AG04450 (cell line): ENCODE results near the gene RRAS2. TPM values are rescaled to one million over a fixed set of nuclear protein-coding genes. Genes with fewer than 3 reads are reported as not detected.
"Not testable (repeated sequence)": the region's sequence is repeated elsewhere in the genome, so short reads cannot be mapped to it uniquely, and the experiment has no call there.

Experiments used
- CTCF ChIA-PET: fragments of 300-600, 350-600 bp; formaldehyde crosslinking; extraction: SDS; loops from one replicate; lab custom pipeline; 2022; ENCODE audit warnings: antibody characterized with exemption, inconsistent platforms; lab: Charles Lee
- POLR2A ChIA-PET: fragments of 350-600 bp; formaldehyde crosslinking; extraction: SDS; loops from one replicate; lab custom pipeline; 2021; ENCODE audit warnings: antibody characterized with exemption, inconsistent platforms; lab: Yijun Ruan, JAX
- DNase-seq: peaks from one replicate; pipeline ENCODE4 v3.0.0-alpha.2; 2011; ENCODE audit warnings: low read depth, low spot score
- H3K27ac ChIP-seq: one replicate; pipeline ENCODE4 v1.5.1; 2012; ENCODE audit warnings: low read depth, low read length, control low read depth
- H3K27me3 ChIP-seq: one replicate; pipeline ENCODE4 v1.6.0; 2012; ENCODE audit warnings: low read length; ENCODE audit not compliant: control insufficient read depth, insufficient read depth
- H3K4me3 ChIP-seq: 2 replicates; pipeline ENCODE4 v1.5.1; 2011; ENCODE audit warnings: mild to moderate bottlenecking, low read depth, low read length, control low read depth
- H3K9me3 ChIP-seq: 2 replicates; pipeline ENCODE4 v1.5.1; 2012; ENCODE audit warnings: low read length; ENCODE audit not compliant: control insufficient read depth, insufficient read depth
- polyA minus RNA-seq: library from RNA; depleted of rRNA, polyadenylated mRNA; stranded (reverse); fragments of >200 nt; gene quantifications from 2 replicates; pipeline ENCODE4 v1.2.3, GENCODE V29; 2011; rRNA and poly(A)+ RNA removed
- polyA plus RNA-seq: library from polyadenylated mRNA; depleted of rRNA; stranded (reverse); fragments of >200 nt; gene quantifications from 2 replicates; pipeline ENCODE4 v1.2.3, GENCODE V29; 2011; rRNA removed
- TF ChIP-seq, protein P1 (sequence below): IDR thresholded peaks from 2 replicates; pipeline ENCODE4 v1.5.1; 2011; ENCODE audit warnings: low read depth, low read length, control low read depth, inconsistent platforms

The RRAS2 gene
- polyA plus RNA-seq (74.5 and 95.8 TPM in 2 replicates), polyA minus RNA-seq (21.8 and 45.0 TPM in 2 replicates)

DNA sequence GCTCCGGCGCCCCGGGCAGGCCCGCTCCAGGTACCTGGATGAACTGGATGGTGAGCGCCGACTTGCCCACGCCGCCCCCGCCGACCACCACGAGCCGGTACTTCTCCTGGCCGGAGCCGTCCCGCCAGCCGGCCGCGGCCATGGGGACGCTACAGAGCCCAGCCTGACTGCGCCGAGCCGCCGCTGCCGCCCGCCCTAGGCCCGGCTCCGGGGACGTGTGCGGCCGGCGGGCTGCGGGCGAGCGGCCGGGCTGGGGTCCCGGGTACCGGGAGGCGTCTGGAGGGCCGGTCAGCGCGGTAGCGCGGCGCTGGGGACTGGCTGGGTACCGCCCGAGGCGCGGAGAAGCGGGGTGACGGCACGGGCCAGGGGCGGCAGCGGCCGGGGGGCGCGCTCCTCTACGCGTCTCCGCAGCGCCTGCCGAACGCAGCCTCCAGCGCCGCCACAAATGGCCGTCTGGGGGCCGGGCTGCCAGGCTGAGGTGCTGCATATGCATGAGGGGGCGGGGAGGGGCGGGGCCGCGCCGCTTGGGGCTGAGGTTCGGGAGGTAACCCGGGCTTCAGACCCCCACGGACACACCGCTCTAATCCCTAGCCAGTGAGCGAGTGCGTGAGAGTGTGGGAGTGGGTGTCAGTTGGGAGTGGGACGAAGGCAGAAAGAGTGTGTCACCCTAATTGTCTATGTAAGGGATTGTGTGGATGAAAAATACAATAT lies at the start of gene RRAS2:
RRAS2 (minus strand) TSS at position 455 of the 711 bp plus-strand sequence; CDS start at position 142, 313 bp downstream.
- ChIA-PET CTCF (interaction anchor here (0.8 to 1.8 kb wide), 4 partner anchors 13 to 96 kb away, joined by 3 to 21 read pairs (median 4); no protein-coding TSS in a partner anchor), POLR2A (interaction anchor here (1.0 to 1.8 kb wide), 6 partner anchors 12 to 97 kb away, joined by 3 to 27 read pairs (median 4); no protein-coding TSS in a partner anchor)
- peak within 1 kb of the TSS; percentile 57 for H3K27ac ChIP-seq
- H3K27me3 ChIP-seq: no peaks in the 10 kb centered on the region
- peak within 1 kb of the TSS; percentile 82 for H3K4me3 ChIP-seq
- H3K9me3 ChIP-seq: no peaks in the 10 kb centered on the region; the same call in 1 of the 2 replicates
- TF ChIP-seq, protein P1, sequence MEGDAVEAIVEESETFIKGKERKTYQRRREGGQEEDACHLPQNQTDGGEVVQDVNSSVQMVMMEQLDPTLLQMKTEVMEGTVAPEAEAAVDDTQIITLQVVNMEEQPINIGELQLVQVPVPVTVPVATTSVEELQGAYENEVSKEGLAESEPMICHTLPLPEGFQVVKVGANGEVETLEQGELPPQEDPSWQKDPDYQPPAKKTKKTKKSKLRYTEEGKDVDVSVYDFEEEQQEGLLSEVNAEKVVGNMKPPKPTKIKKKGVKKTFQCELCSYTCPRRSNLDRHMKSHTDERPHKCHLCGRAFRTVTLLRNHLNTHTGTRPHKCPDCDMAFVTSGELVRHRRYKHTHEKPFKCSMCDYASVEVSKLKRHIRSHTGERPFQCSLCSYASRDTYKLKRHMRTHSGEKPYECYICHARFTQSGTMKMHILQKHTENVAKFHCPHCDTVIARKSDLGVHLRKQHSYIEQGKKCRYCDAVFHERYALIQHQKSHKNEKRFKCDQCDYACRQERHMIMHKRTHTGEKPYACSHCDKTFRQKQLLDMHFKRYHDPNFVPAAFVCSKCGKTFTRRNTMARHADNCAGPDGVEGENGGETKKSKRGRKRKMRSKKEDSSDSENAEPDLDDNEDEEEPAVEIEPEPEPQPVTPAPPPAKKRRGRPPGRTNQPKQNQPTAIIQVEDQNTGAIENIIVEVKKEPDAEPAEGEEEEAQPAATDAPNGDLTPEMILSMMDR: no peak
- DNase-seq: no peak

DNA sequence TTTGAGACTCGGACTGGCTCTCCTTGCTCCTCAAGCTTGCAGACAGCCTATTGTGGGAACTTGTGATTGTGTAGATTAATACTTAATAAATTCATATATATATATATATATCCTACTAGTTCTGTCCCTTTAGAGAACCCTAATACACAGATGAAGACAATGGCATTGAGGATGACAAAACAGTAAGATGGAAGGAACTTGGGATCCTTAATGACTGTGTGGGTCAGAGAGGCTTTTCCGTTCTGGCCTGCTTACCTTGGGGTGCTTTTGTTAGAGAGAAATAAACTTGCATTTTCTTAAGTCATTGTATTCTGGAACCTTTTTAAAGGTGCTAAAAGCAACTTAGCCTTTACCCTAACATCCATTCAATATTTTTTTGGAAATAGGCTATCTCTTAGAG lies 49.6 kb upstream of the RRAS2 start:
- ChIA-PET POLR2A (interaction anchor here (0.6 kb wide), 1 partner anchor 1117 kb away, joined by 3 read pairs; no protein-coding TSS in a partner anchor), CTCF (no interaction called here)
- Histone ChIP-seq H3K4me3 (no peak overlapping the region), H3K27me3 (no peaks in the 10 kb centered on the region), H3K27ac (no peak overlapping the region), H3K9me3 (no peaks in the 10 kb centered on the region)
- TF ChIP-seq, protein P1: no peak
- DNase-seq: no peak

DNA sequence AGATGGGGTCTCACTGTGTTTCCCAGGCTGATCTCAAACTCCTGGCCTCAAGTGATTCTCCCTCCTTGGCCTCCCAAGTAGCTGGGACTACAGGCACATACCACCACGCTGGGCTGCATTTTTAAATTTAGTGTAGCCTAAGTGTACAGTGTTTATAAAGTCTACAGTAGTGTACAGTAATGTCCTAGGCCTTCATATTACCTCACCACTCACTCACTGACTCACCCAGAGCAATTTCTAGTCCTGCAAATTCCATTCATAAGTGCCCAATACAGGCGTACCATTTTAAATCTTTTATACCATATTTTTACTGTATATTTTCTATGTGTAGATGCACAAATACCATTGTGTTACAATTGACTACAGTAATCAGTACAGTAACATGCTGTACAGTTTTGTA lies 47.1 kb upstream of the RRAS2 start:
- H3K9me3 ChIP-seq, H3K27ac ChIP-seq, DNase-seq, POLR2A ChIA-PET, H3K27me3 ChIP-seq, H3K4me3 ChIP-seq, CTCF ChIA-PET: not testable (repeated sequence)

DNA sequence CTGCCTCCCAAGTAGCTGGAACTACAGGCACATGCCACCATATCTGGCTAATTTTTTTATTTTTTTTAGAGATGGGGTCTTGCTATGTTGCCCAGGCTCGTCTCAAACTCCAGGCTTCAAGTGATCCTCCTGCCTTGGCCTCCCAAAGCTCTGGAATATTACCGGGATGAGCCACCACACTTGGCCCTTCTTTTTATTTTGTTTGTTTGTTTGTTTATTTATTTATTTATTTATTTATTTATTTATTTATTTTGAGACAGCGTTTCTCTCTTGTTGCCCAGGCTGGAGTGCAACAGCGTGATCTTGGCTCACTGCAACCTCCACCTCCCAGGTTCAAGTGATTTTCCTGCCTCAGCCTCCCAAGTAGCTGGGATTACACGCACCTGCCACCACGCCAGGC lies 44.5 kb upstream of the RRAS2 start:
- POLR2A ChIA-PET, H3K9me3 ChIP-seq, H3K27me3 ChIP-seq, H3K4me3 ChIP-seq, H3K27ac ChIP-seq, DNase-seq, CTCF ChIA-PET: not testable (repeated sequence)

DNA sequence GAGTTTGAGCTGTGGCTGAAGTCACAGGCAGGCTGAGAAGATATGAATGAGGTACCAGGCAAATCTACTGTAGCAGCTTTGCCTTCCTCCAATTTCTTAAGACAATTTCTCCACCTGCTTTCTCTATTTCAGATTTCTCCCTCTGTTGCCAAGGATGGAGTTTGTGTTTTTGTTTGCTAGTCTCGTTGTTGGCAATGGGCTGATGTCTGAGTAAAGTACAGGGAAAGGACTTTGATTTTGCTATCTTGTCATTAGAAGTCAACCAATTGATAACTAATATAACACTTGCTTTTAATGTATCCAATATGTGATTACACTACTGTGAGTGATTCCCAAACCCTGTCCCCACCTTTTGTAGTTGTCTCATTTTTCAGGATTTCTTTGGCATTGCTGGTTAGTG lies 40.1 kb upstream of the RRAS2 start:
- ChIA-PET CTCF (no interaction called here), POLR2A (no interaction called here)
- TF ChIP-seq, protein P1: no peak
- Histone ChIP-seq H3K4me3 (no peak overlapping the region), H3K27ac (no peak overlapping the region), H3K27me3 (no peaks in the 10 kb centered on the region), H3K9me3 (no peaks in the 10 kb centered on the region)
- DNase-seq: no peak

DNA sequence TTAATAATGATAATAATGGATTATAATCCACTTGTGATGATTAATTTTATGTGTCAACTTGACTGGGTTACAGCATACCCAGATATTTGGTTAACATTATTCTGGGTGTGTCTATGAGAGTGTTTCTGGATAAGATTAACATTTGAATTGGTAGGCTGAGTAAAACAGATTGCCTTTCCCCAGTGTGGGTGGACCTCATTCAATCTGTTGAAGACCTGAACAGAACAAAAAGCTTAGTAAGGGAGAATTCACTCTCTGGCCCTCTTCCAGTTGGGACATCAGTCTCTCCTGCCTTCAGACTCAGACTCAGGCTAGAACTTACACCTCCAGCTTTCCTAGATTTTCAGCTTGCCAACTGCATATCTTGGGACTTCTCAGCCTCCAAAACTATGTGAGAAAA lies 37.3 kb upstream of the RRAS2 start:
- TF ChIP-seq, protein P1: no peak
- ChIA-PET POLR2A (no interaction called here), CTCF (interaction anchor here (1.2 kb wide), 1 partner anchor 59 kb away, joined by 4 read pairs; no protein-coding TSS in a partner anchor)
- no peaks in the 10 kb centered on the region for H3K27me3 ChIP-seq
- H3K27ac ChIP-seq: no peak overlapping the region
- no peak for DNase-seq
- H3K4me3 ChIP-seq: no peak overlapping the region
- H3K9me3 ChIP-seq: no peaks in the 10 kb centered on the region
